H1 (cell line): ENCODE data around the gene MAN1A2. TPM values are rescaled to one million over a fixed set of nuclear protein-coding genes. Genes with fewer than 3 reads are reported as not detected.

Source experiments
- BACH1 ChIP-seq: IDR thresholded peaks from 2 replicates; pipeline ENCODE4 v1.6.1; 2012; ENCODE audit warnings: low read length, improper control_type of control experiment
- CBX8 ChIP-seq: fragments of 300-800, 300-1000 bp; sonication (generic); IDR thresholded peaks from 2 replicates; pipeline ENCODE4 v1.7.1; 2016; ENCODE audit warnings: low read depth, low read length, borderline replicate concordance
- CHD7 ChIP-seq: fragments of 300-600 bp; sonication (generic); IDR thresholded peaks from 2 replicates; pipeline ENCODE4 v1.7.1; 2012; ENCODE audit warnings: low read length, moderate library complexity, mild to moderate bottlenecking, inconsistent platforms; ENCODE audit not compliant: insufficient replicate concordance
- CREB1 ChIP-seq: IDR thresholded peaks from 2 replicates; pipeline ENCODE4 v1.6.1; 2012; ENCODE audit warnings: inconsistent platforms
- EP300 ChIP-seq, 2 experiments: IDR thresholded peaks; 1 replicate in 1 of 2; 2 replicates in 1 of 2; pipeline ENCODE4 v1.6.1; 2011 to 2012; ENCODE audit warnings: low read depth in 2 of 2, low read length in 2 of 2, mild to moderate bottlenecking in 2 of 2, borderline replicate concordance in 1 of 2, inconsistent platforms in 1 of 2, moderate library complexity in 1 of 2
- MAX ChIP-seq: IDR thresholded peaks from 2 replicates; pipeline ENCODE4 v1.6.1; 2012; ENCODE audit warnings: inconsistent platforms
- NANOG ChIP-seq: IDR thresholded peaks from 2 replicates; pipeline ENCODE4 v1.6.1; 2011; ENCODE audit warnings: low read length, low read depth, mild to moderate bottlenecking, inconsistent platforms; ENCODE audit not compliant: insufficient read depth, poor library complexity, severe bottlenecking
- RFX5 ChIP-seq: IDR thresholded peaks from 2 replicates; pipeline ENCODE4 v1.6.1; 2011; ENCODE audit warnings: low read depth, low read length, improper control_type of control experiment, borderline replicate concordance
- SUZ12 ChIP-seq: fragments of 200-600 bp; sonication (generic); IDR thresholded peaks from 2 replicates; pipeline ENCODE4 v1.6.1; 2012; ENCODE audit warnings: mild to moderate bottlenecking, inconsistent platforms, low read length, moderate library complexity, mixed read lengths
- polyA plus RNA-seq, 7 experiments: library from polyadenylated mRNA; depleted of rRNA in 3 of 7; stranded (reverse) in 5 of 7; unstranded in 2 of 7; fragments of >200 nt in 5 of 7; fragments of 200-250 nt in 2 of 7; gene quantifications; 1 replicate in 5 of 7; 2 replicates in 1 of 7; 4 replicates in 1 of 7; pipeline versions ENCODE4 v1.2.1 to v1.2.3, GENCODE V29; 2011 to 2013; ENCODE audit warnings: missing spikeins in 2 of 7, mixed read lengths in 2 of 7
- total RNA-seq: library from RNA; stranded (reverse); fragmentation: NEBNext Ultra II Directional; extraction: Animal tissue kit (Norgen Biotek cat#: 25700); gene quantifications from 2 replicates; pipeline ENCODE4 v1.2.1, GENCODE V29; 2021

MAN1A2 gene
- total and polyA plus RNA-seq, 2 of the 8 experiments (the other 6 are each of a cell fraction or from before 2014, with no cell fraction given): 5.5 to 18.8 TPM

- no peak for TF ChIP-seq CHD7
- no peak for TF ChIP-seq NANOG
- no peak for TF ChIP-seq MAX
- TF ChIP-seq RFX5: no peak
- TF ChIP-seq EP300 (IDR thresholded peaks at IDR 0.05; ENCODE audit: borderline replicate concordance in 1 of 2, low read depth in 2 of 2, low read length in 2 of 2): no peak
- TF ChIP-seq SUZ12: no peak
- TF ChIP-seq CBX8: no peak
- no peak for TF ChIP-seq BACH1
- TF ChIP-seq CREB1: no peak
Observed at GRCh38 chr1:117546467-117546866, 179.2 kb downstream of the MAN1A2 start (continued).
